ENCODE measurements around the gene CCP110. TPM values are rescaled to one million over a fixed set of nuclear protein-coding genes. Genes with fewer than 3 reads are reported as not detected.

Gene CCP110
- total RNA-seq, 1 donor from 2014 or later: 32.7 TPM

- Histone ChIP-seq H3K4me2 (no peak overlapping the region), H3K27me3 (no peaks in the 10 kb centered on the region), H3K9ac (no peak overlapping the region), H3F3A (ENCODE audit: low read depth) (no peaks in the 10 kb centered on the region), H3K4me3 (no peak overlapping the region), H3K27ac (no peak overlapping the region), H2AFZ (replicated peaks) (no peak overlapping the region), H3K4me1 (no peaks in the 10 kb centered on the region), H3K79me2 (ENCODE audit: low read depth) (no peaks in the 10 kb centered on the region), H4K20me1 (ENCODE audit: low read depth) (no peaks in the 10 kb centered on the region), H3K36me3 (peaks cover 6% of the 10 kb centered on the region), H3K9me3 (ENCODE audit: low read depth) (no peaks in the 10 kb centered on the region)
- no peak for DNase-seq (ENCODE audit: low spot score)
- H3K36me3 Mint-ChIP-seq: peaks cover 40% of the 10 kb centered on the region
- TF ChIP-seq CTCF (IDR thresholded peaks at IDR 0.05) (no peak), EZH2 (IDR thresholded peaks at IDR 0.05) (no peak), EZH2phosphoT487 (IDR thresholded peaks at IDR 0.05) (no peak)
- no peaks in the 10 kb centered on the region for H3K9me3 Mint-ChIP-seq
- H3K27me3 Mint-ChIP-seq (ENCODE audit: insufficient read depth, low read depth): no peaks in the 10 kb centered on the region
- no peak overlapping the region for H3K27ac Mint-ChIP-seq
- H3K4me1 Mint-ChIP-seq: peaks cover 4% of the 10 kb centered on the region
- no peak overlapping the region for H3K4me3 Mint-ChIP-seq
These were observed 18.0 kb upstream of the CCP110 start for GRCh38 chr16:19505600-19506303.

- Histone ChIP-seq H3F3A (ENCODE audit: low read depth) (no peaks in the 10 kb centered on the region), H3K27me3 (no peaks in the 10 kb centered on the region), H3K4me3 (no peak overlapping the region), H4K20me1 (ENCODE audit: low read depth) (no peaks in the 10 kb centered on the region), H3K27ac (no peak overlapping the region), H2AFZ (replicated peaks) (no peak overlapping the region), H3K4me2 (no peak overlapping the region), H3K9me3 (ENCODE audit: low read depth) (no peaks in the 10 kb centered on the region), H3K79me2 (ENCODE audit: low read depth) (no peaks in the 10 kb centered on the region), H3K9ac (no peak overlapping the region), H3K36me3 (peaks cover 9% of the 10 kb centered on the region), H3K4me1 (no peaks in the 10 kb centered on the region)
- H3K9me3 Mint-ChIP-seq: no peaks in the 10 kb centered on the region
- H3K36me3 Mint-ChIP-seq: peaks cover 39% of the 10 kb centered on the region
- no peak for DNase-seq (ENCODE audit: low spot score)
- H3K4me1 Mint-ChIP-seq: peaks cover under 1% of the 10 kb centered on the region
- TF ChIP-seq EZH2phosphoT487 (IDR thresholded peaks at IDR 0.05) (no peak), EZH2 (IDR thresholded peaks at IDR 0.05) (no peak), CTCF (IDR thresholded peaks at IDR 0.05) (no peak)
- H3K4me3 Mint-ChIP-seq: no peak overlapping the region
- H3K27ac Mint-ChIP-seq: no peak overlapping the region
- no peaks in the 10 kb centered on the region for H3K27me3 Mint-ChIP-seq (ENCODE audit: insufficient read depth, low read depth)
These were observed 16.8 kb upstream of the CCP110 start for GRCh38 chr16:19506965-19507364.

- TF ChIP-seq CTCF (IDR thresholded peaks at IDR 0.05): no peak
- no peak for TF ChIP-seq EZH2 (IDR thresholded peaks at IDR 0.05)
- no peak for TF ChIP-seq EZH2phosphoT487 (IDR thresholded peaks at IDR 0.05)
- H3K36me3 Mint-ChIP-seq: peaks cover 42% of the 10 kb centered on the region
These were observed 15.9 kb upstream of the CCP110 start for GRCh38 chr16:19507867-19508266.

More at GRCh38 chr16:19507867-19508266, 15.9 kb upstream of the CCP110 start:
- Histone ChIP-seq H3K4me1 (no peaks in the 10 kb centered on the region), H3K4me2 (no peak overlapping the region), H3K27ac (no peak overlapping the region), H3K36me3 (peaks cover 12% of the 10 kb centered on the region), H3K79me2 (ENCODE audit: low read depth) (no peaks in the 10 kb centered on the region), H3F3A (ENCODE audit: low read depth) (no peaks in the 10 kb centered on the region), H3K27me3 (no peaks in the 10 kb centered on the region), H3K9me3 (ENCODE audit: low read depth) (no peaks in the 10 kb centered on the region), H2AFZ (replicated peaks) (no peak overlapping the region), H3K9ac (no peak overlapping the region), H4K20me1 (ENCODE audit: low read depth) (no peaks in the 10 kb centered on the region), H3K4me3 (no peak overlapping the region)
- Mint-ChIP-seq H3K4me1 (no peaks in the 10 kb centered on the region), H3K27me3 (ENCODE audit: insufficient read depth, low read depth) (peaks cover 2% of the 10 kb centered on the region), H3K27ac (no peak overlapping the region), H3K4me3 (no peak overlapping the region), H3K9me3 (peaks cover 5% of the 10 kb centered on the region)
- DNase-seq (ENCODE audit: low spot score): no peak
